ENCODE results near the gene PCGF2.

PCGF2 gene

GRCh38 chr17:38741461-38741860 lies 6.7 kb downstream of the PCGF2 start:
- Histone ChIP-seq H3K4me1 (ENCODE audit: control insufficient read depth, insufficient read depth, low read length) (peaks cover 31% of the 10 kb centered on the region), H3K4me3 (ENCODE audit: low read depth, low read length) (no peak overlapping the region), H3K9me3 (ENCODE audit: control insufficient read depth, insufficient read depth, low read depth, low read length) (no peaks in the 10 kb centered on the region), H3K27ac (ENCODE audit: extremely low read depth, low read depth, low read length) (no peak overlapping the region), H3K36me3 (ENCODE audit: control insufficient read depth in 2 of 2, insufficient read depth in 1 of 2, low read length in 2 of 2) (peaks cover 13 to 37% of the 10 kb centered on the region in 2 experiments; a peak in 2 of 3 replicates)
- TF ChIP-seq ZNF341 (tag by site-specific recombination; IDR thresholded peaks at IDR 0.05; ENCODE audit: low read depth) (peak; percentile 34), ZNF558 (tag by site-specific recombination; IDR thresholded peaks at IDR 0.05) (no peak), ZBTB17 (tag by site-specific recombination; IDR thresholded peaks at IDR 0.05) (no peak), ZNF274 (IDR thresholded peaks at IDR 0.05; ENCODE audit: low read length) (no peak), ZNF274 (tag by site-specific recombination; IDR thresholded peaks at IDR 0.05; ENCODE audit: borderline replicate concordance) (no peak)
- ChIA-PET POLR2A (interaction anchor here (1.2 kb wide), 1 partner anchor 10 kb away, joined by 4 read pairs; no protein-coding TSS in a partner anchor), CTCF (no interaction called here)

GRCh38 chr17:38740806-38741205 lies 7.3 kb downstream of the PCGF2 start:
- Histone ChIP-seq H3K9me3 (ENCODE audit: control insufficient read depth, insufficient read depth, low read depth, low read length) (no peaks in the 10 kb centered on the region), H3K4me3 (ENCODE audit: low read depth, low read length) (no peak overlapping the region), H3K27ac (ENCODE audit: extremely low read depth, low read depth, low read length) (no peak overlapping the region), H3K4me1 (ENCODE audit: control insufficient read depth, insufficient read depth, low read length) (peaks cover 25% of the 10 kb centered on the region), H3K36me3 (ENCODE audit: control insufficient read depth in 2 of 2, insufficient read depth in 1 of 2, low read length in 2 of 2) (peaks cover 13 to 44% of the 10 kb centered on the region in 2 experiments; a peak in 2 of 3 replicates)
- ChIA-PET CTCF (interaction anchor here (1.0 kb wide), 1 partner anchor 64 kb away, joined by 3 read pairs; no protein-coding TSS in a partner anchor), POLR2A (no interaction called here)
- TF ChIP-seq FEZF1 (tag by site-specific recombination; IDR thresholded peaks at IDR 0.05) (no peak), ZFHX2 (tag by site-specific recombination; conservative IDR thresholded peaks at IDR 0.05) (no peak), KLF16 (tag by site-specific recombination; IDR thresholded peaks at IDR 0.05) (no peak), ZNF394 (tag by site-specific recombination; IDR thresholded peaks at IDR 0.05; ENCODE audit: borderline replicate concordance) (no peak), ZNF157 (tag by site-specific recombination; IDR thresholded peaks at IDR 0.05) (no peak), ZNF707 (tag by site-specific recombination; IDR thresholded peaks at IDR 0.05) (no peak), ZNF366 (tag by site-specific recombination; conservative IDR thresholded peaks at IDR 0.05) (no peak), YY2 (tag by site-specific recombination; IDR thresholded peaks at IDR 0.05) (no peak), ZSCAN30 (tag by site-specific recombination; IDR thresholded peaks at IDR 0.05) (no peak), ZNF548 (tag by site-specific recombination; IDR thresholded peaks at IDR 0.05) (no peak), BCL11B (tag by site-specific recombination; IDR thresholded peaks at IDR 0.05; ENCODE audit: low read depth) (no peak), ZNF10 (tag by site-specific recombination; IDR thresholded peaks at IDR 0.05) (no peak), ZBTB26 (tag by site-specific recombination; optimal IDR thresholded peaks at IDR 0.05) (no peak), ZNF488 (tag by site-specific recombination; IDR thresholded peaks at IDR 0.05) (no peak), ZSCAN18 (tag by site-specific recombination; IDR thresholded peaks at IDR 0.05) (no peak), HIC1 (tag by site-specific recombination; IDR thresholded peaks at IDR 0.05) (no peak), ZNF239 (tag by site-specific recombination; IDR thresholded peaks at IDR 0.05) (no peak), ZNF433 (tag by site-specific recombination; IDR thresholded peaks at IDR 0.05; ENCODE audit: low read depth) (no peak)
